ENCODE measurements around the gene NPB.

Gene NPB

GRCh38 chr17:81867170-81867990 lies 34.7 kb upstream of the NPB start:
- H3K4me3 ChIP-seq (replicated peaks; ENCODE audit: low read depth, low read length), result no peak overlapping the region
- TF ChIP-seq, protein P1, sequence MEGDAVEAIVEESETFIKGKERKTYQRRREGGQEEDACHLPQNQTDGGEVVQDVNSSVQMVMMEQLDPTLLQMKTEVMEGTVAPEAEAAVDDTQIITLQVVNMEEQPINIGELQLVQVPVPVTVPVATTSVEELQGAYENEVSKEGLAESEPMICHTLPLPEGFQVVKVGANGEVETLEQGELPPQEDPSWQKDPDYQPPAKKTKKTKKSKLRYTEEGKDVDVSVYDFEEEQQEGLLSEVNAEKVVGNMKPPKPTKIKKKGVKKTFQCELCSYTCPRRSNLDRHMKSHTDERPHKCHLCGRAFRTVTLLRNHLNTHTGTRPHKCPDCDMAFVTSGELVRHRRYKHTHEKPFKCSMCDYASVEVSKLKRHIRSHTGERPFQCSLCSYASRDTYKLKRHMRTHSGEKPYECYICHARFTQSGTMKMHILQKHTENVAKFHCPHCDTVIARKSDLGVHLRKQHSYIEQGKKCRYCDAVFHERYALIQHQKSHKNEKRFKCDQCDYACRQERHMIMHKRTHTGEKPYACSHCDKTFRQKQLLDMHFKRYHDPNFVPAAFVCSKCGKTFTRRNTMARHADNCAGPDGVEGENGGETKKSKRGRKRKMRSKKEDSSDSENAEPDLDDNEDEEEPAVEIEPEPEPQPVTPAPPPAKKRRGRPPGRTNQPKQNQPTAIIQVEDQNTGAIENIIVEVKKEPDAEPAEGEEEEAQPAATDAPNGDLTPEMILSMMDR (IDR thresholded peaks at IDR 0.05; ENCODE audit: low read length, missing control alignments), result no peak
- peak; percentile 62 for DNase-seq (ENCODE audit: low read depth)

DNA sequence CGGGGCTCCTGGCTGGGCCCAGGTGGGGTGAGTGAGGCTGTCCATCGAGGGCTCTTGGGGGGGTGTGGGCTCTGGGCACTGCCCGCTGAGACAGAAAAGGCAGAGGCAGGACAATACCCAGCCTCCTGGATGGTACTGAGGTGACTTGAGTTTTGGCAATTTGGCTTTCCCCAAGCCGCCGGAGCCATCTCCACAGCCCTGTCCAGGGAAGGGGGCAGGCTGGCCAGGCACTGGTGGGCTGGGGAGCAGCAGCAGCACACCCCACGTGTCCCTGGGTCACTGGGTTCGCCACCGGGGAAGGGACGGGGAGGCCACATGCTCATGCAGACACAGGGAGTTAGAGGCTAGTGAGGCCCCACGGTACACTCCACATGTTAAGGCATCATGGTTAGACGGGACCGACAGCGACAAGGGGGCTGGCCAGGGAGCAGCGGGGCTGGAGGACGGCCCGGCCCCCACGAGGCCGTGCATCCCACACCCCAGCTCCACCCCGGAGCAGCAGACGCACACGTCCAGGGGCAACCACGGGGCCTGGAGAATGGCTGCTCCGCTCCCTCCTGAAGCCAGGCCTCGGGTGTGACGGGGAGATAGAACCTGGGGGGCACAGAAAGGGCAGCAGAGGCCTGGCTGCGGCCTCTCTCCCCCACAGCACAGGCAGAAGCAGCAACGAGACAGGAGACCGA lies 33.9 kb upstream of the NPB start:
- TF ChIP-seq, protein P1 (IDR thresholded peaks at IDR 0.05; ENCODE audit: low read length, missing control alignments), result no peak
- no peak for DNase-seq (ENCODE audit: low read depth)
- no peak overlapping the region for H3K4me3 ChIP-seq (replicated peaks; ENCODE audit: low read depth, low read length)

GRCh38 chr17:81868674-81869220 lies 33.3 kb upstream of the NPB start:
- DNase-seq (ENCODE audit: low read depth), result peak; percentile 89
- TF ChIP-seq, protein P1 (IDR thresholded peaks at IDR 0.05; ENCODE audit: low read length, missing control alignments), result no peak
- peak overlapping the region; percentile 86 for H3K4me3 ChIP-seq (replicated peaks; ENCODE audit: low read depth, low read length)

- TF ChIP-seq, protein P1 (IDR thresholded peaks at IDR 0.05; ENCODE audit: low read length, missing control alignments), result peak; percentile 57
- DNase-seq (ENCODE audit: low read depth), result peak; percentile 38
- peak overlapping the region; percentile 86 for H3K4me3 ChIP-seq (replicated peaks; ENCODE audit: low read depth, low read length)
Measured at GRCh38 chr17:81869221-81870130, 32.6 kb upstream of the NPB start.

DNA sequence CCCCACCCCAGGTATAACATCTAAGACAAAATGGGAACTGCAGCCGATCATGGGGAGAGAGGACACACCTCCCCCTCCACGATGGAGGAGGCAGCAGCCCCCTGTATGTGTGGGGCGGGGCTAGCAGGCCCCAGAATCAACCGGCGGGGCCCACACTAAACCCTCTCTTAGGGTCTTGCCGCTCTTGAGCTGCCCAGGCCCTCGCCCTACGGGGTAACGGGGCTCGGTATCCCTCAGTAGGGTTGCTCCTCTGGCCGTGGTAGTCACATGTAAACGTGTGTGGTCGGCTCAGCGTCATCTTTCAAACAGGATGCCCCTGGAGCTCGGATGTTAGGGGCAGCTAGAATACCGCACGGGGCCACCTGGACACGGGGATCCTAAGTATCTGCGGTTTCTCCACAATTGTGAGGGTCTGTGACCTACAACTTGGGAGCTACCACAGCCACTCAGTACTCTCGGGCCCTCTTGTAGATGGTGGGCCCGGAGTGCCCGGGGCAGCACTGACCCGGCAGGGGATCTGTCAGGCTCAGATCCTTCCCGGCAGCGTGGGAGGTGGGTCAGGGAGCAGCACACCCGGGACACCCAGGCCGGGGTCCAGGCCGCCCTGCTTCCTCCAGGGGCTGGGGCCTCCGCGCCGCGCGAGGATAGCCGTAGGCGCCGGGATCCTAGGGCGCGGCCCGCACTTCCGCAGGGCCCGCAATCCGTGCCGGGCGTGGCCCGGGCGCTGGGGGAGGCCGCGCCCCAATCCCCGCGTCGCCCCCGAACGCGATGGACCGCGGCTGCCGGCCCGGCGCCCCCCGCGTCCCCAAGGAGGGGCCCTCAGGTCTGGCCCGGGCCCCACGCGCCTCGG lies 31.7 kb upstream of the NPB start:
- TF ChIP-seq, protein P1 (IDR thresholded peaks at IDR 0.05; ENCODE audit: low read length, missing control alignments), result no peak
- peak; percentile 51 for DNase-seq (ENCODE audit: low read depth)
- H3K4me3 ChIP-seq (replicated peaks; ENCODE audit: low read depth, low read length), result peak overlapping the region; percentile 86

DNA sequence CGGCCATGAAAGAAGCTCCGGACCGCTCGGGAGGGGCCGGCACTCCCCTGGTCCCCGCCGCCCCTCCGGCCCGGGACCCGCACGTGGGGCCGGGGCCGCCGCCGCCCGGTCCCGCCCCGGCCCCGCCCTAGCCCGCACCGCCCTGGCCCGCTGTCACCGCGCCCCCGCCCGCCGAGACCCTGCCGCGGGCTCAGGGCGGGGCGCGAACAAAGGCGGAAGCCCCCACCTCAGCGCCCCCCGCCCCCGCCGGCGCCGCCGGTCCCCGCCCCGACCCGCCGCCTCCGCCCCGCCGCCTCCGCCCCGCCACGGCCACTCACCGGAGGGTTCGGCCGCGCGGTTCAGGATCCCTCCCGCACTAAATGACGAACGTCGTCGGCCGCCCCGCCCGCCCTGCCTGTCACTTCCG lies 31.1 kb upstream of the NPB start, which contains the start of gene ARHGDIA:
Gene ARHGDIA (minus strand): TSS at position 357 of the 406 bp plus-strand sequence. CDS start 1,407 bp downstream, outside the sequence.
- peak within 1 kb of the TSS; percentile 86 for H3K4me3 ChIP-seq (replicated peaks; ENCODE audit: low read depth, low read length)
- TF ChIP-seq, protein P1 (IDR thresholded peaks at IDR 0.05; ENCODE audit: low read length, missing control alignments), result no peak
- DNase-seq (ENCODE audit: low read depth), result no peak
